HFF-Myc (cell line): ENCODE data around the gene C1QTNF9B.
A peak's percentile ranks its signal among the peaks of the same experiment; 100 is the strongest.

Source experiments
- DNase-seq: peaks from one replicate; pipeline ENCODE4 v3.0.0-alpha.2; 2011; ENCODE audit warnings: low read depth; ENCODE audit errors: extremely low read depth
- H3K4me3 ChIP-seq: replicated peaks from 2 replicates; pipeline ENCODE4 v1.5.1; 2011; ENCODE audit warnings: low read depth, mild to moderate bottlenecking, control low read depth, low read length
- TF ChIP-seq, protein P1 (sequence below): IDR thresholded peaks from 2 replicates; pipeline ENCODE4 v1.5.1; 2012; ENCODE audit warnings: mild to moderate bottlenecking, low read depth, low read length, control low read depth; ENCODE audit errors: missing control alignments

The C1QTNF9B gene

DNA sequence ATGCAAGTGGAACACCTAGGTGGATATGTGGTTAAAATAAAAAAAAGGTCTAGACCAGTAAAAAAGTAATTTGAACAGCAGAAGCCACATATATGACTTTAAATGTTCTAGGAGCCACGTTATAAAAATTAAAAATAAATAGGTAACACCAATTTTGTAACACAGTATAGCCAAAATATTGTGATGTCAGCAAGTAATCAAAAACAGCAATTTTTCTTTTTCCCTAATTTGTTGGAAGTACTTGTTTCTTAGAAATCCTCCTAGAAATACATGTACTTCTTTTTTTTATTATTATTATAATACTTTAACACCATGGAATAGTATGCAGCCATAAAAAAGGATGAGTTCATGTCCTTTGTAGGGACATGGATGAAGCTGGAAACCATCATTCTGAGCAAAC lies 25.7 kb upstream of the C1QTNF9B start:
- TF ChIP-seq, protein P1, sequence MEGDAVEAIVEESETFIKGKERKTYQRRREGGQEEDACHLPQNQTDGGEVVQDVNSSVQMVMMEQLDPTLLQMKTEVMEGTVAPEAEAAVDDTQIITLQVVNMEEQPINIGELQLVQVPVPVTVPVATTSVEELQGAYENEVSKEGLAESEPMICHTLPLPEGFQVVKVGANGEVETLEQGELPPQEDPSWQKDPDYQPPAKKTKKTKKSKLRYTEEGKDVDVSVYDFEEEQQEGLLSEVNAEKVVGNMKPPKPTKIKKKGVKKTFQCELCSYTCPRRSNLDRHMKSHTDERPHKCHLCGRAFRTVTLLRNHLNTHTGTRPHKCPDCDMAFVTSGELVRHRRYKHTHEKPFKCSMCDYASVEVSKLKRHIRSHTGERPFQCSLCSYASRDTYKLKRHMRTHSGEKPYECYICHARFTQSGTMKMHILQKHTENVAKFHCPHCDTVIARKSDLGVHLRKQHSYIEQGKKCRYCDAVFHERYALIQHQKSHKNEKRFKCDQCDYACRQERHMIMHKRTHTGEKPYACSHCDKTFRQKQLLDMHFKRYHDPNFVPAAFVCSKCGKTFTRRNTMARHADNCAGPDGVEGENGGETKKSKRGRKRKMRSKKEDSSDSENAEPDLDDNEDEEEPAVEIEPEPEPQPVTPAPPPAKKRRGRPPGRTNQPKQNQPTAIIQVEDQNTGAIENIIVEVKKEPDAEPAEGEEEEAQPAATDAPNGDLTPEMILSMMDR = no peak
- H3K4me3 ChIP-seq = no peak overlapping the region
- DNase-seq = no peak

DNA sequence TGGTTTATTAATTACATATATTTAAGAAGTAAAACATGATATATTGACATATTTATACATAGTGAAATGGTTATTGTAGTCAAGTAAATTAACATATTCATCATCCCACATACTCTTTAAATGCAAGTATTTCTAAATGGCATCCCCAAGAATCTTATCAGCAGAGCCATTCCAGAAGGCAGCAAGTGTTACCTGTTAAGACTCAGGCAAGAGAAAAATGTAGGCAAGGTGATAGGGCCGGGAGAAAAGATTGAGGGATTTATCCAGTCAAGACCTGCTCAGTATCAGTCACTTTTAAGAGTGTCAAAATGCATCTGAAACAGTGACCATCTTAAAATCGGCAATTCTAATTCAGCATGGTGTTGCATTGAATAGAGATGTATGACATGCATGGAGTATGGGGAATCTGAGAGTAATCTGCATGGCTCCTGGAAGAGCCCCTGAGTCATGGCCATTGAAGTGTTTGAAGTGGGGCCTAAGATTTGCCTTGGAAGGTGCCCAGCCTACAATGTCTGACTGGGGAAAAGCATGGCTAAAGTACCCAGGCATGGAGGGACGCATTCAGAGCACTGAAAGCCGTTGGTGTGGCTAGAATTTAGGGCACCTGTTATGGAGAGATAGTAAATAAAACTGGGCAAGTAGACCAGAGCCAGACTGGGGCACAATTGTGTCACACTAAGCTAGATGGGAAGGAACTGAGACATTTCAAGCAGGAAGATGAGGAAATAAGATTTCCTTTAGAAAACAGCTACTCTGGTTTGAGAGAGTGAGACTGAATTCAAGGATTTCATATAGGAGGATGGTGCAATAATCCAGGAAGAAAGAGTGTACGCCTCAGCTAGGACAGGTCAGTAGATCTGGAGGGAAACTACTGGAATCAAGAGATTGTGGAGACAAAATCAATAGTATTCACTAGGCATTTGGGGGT lies 25.0 kb upstream of the C1QTNF9B start:
- no peak for DNase-seq
- TF ChIP-seq, protein P1 = no peak
- H3K4me3 ChIP-seq = no peak overlapping the region

DNA sequence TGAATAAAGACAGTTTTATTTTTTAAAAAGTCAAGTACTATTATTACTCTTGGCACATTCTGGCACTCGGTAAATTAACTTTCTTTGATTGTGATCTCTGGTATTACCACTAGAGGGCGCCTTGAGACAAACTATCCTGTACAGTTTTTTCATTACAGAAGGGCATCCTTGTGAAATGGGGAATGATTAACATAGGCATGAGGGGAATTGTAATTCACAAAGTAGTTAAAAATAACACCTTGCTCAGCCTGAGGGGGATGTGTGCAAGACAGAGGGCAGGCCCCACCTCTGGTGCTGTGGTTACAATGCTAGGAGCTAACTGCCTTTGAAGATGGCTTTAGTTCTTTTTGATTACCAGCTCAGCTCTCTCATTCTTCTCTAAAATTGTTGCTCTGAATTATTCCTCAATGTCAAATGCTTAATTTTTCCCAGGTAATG lies 24.2 kb upstream of the C1QTNF9B start:
- H3K4me3 ChIP-seq = no peak overlapping the region
- TF ChIP-seq, protein P1 = peak; percentile 61
- no peak for DNase-seq

DNA sequence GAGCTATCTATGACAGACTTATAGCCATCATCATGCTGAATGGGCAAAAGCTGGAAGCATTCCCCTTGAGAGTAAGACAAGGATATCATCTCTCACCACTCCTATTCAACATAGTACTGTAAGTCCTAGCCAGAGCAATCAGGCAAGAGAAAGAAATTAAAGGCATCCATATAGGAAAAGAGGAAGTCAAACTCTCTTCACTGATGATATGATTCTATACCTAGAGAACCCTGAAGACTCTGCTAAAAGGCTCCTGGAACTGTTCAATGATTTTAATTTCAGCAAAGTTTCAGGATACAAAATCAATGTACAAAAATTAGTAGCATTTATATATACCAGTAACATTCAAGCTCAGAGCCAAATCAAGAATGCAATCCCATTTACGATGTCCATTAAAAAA lies 21.7 kb upstream of the C1QTNF9B start:
- no peak overlapping the region for H3K4me3 ChIP-seq
- DNase-seq = no peak
- TF ChIP-seq, protein P1 = no peak

DNA sequence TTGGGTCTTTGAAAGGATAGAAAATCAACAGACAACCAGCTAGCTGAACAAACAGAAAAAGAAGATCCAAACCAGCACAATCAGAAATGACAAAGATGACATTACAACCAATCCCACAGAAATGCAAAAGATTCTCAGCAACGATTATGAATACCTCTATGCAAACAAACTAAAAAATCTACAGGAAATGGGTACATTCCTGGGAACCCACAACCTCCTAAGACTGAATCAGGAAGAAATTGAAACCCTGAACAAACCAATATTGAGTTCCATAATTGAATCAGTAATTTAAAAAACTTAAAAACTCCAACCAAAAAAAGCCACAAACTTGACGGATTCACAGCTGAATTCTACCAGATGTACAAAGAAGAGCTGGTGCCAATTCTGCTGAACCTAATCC lies 20.9 kb upstream of the C1QTNF9B start:
- DNase-seq = no peak
- H3K4me3 ChIP-seq = no peak overlapping the region
- TF ChIP-seq, protein P1 = no peak

DNA sequence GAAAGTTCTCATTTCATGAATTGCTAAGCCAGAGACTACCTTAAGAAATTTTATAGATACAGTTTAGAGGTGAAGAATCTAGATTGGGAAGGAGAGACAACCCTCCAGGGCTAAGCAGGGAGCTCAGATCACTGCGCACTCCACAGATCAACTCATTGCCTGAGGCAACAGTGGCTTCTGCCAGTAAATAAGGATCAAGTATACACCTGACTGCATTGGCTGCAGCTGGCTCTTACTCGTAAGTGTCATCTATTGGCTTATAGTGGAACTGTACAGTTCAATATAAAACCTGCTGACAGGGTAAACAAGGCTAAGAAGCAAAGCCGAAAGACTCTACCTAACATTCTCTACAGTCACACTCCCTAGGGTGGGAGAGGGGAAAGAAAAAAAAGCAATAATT lies 18.0 kb upstream of the C1QTNF9B start:
- TF ChIP-seq, protein P1 = no peak
- no peak overlapping the region for H3K4me3 ChIP-seq
- no peak for DNase-seq
